GM19099 (cell line): ENCODE results near the gene KLRC3.
"Not testable (repeated sequence)": the region's sequence is repeated elsewhere in the genome, so short reads cannot be mapped to it uniquely, and the experiment has no call there.

ENCODE experiments used
- POLR2A ChIP-seq: IDR thresholded peaks from 3 replicates; pipeline ENCODE4 v1.6.1; 2011; ENCODE audit warnings: low read depth; ENCODE audit not compliant: insufficient read length; ENCODE audit errors: extremely low read depth

KLRC3 gene

GRCh38 chr12:10420334-10420733, at the start of gene KLRC3:
Gene KLRC3 (minus strand): TSS chr12:10420595. CDS start chr12:10420550, 45 bp downstream.
- TF ChIP-seq POLR2A, result not testable (repeated sequence)

GRCh38 chr12:10469701-10470100, 49.3 kb upstream of the KLRC3 start:
- TF ChIP-seq POLR2A, result no peak

- no peak for TF ChIP-seq POLR2A
Observed at GRCh38 chr12:10466311-10466710, 45.9 kb upstream of the KLRC3 start.

DNA sequence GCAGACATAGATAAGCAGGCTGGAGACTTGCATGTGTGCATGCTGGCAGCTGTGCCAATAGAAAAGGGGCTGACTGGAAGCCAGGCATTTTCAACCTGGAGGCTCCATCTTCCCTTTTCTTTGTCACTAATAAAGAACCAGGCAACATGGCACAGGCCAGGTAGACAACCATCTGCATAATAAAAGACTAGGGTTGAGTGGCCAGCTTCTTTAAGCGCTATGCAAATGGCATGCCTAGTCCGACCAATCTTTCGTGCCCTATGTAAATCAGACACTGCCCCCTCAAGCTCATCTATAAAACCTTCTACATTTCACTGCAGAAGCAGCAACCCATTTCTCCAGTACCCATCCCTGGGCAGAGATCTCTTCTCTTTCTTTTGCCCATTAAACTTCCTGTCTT, 37.4 kb upstream of the KLRC3 start:
- TF ChIP-seq POLR2A, result no peak

DNA sequence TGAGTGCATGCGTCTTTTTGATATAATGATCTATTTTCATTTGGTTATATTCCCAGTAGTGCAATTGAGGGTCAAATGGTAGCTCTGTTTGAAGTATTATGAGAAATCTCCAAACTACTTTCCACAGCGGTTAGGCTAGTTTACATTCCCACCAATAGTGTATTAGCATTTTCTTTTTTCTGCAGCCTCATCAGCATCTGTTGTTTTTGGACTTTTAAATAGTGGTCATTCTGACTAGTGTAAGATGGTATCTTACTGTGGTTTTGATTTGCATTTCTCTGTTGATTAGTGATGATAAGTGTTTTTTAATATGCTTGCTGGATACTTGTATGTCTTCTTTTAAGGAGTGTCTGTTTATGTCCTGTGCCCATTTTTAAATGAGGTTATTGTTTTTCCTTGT, 36.5 kb upstream of the KLRC3 start:
- no peak for TF ChIP-seq POLR2A

- no peak for TF ChIP-seq POLR2A
Observed at GRCh38 chr12:10455766-10456165, 35.4 kb upstream of the KLRC3 start.

DNA sequence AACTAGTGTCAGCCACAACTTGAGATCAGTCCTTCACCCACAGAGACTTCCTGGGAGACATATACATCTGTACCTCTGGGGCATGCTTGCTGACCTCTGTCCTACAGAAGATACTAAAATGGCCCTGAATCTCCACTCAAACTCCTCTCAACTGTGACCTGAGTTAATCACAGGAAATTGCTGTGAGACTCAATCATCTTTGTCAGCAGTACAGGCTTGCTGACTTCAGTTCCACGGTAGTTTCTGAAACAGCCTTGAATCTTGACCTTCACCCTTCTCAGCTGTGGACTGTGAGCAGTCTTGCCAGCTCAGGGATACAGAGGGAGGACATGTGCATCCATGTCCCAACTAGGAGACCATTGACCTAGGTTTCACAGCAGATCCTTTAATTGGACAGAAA, 34.1 kb upstream of the KLRC3 start:
- TF ChIP-seq POLR2A, result no peak

GRCh38 chr12:10453156-10453555, 32.8 kb upstream of the KLRC3 start, which contains the start of gene KLRC1:
Gene KLRC1 (minus strand): TSS chr12:10453377. CDS start chr12:10451156, 2,221 bp downstream.
- no peak for TF ChIP-seq POLR2A

GRCh38 chr12:10448236-10448635, 27.8 kb upstream of the KLRC3 start:
- TF ChIP-seq POLR2A, result no peak

DNA sequence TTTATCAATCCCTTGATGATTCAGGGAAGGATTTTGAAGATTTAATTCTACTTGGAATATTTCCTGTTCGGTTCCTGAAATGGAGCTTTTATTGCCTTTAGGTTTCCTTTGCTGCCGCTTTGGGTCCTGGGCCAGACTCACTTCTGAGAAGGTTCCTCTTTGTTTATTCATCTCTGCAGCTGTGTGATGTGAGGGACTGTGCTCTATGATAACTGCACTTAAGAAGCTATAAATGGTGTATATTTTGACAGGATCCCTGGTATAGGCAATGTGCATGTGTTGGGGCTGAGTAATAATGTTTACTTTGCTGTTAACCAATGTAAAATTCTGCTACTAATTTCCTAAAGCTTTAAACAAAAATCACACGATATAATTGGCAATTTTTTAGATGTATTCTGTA, 15.4 kb upstream of the KLRC3 start, which contains the start of gene KLRC2:
Gene KLRC2 (minus strand): TSS at position 195 of the 400 bp plus-strand sequence. CDS start 24 bp downstream, at position 171.
- not testable (repeated sequence) for TF ChIP-seq POLR2A

DNA sequence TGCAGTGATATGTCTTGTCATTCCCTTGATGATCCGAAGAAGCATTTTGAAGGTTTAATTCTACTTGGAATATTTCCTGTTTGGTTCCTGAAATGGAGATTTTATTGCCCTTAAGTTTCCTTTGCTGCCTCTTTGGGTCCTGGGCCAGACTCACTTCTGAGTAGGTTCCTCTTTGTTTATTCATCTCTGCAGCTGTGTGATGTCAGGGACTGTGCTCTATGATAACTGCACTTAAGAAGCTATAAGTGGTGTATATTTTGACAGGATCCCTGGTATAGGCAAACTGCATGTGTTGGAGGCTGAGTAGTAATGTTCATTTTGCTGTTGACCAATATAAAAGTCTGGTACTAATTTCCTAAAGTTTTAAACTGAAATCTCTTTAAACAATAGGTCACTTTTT, 11.0 kb downstream of the KLRC3 start, which contains the start of gene KLRC4:
Gene KLRC4 (minus strand): TSS at position 366 of the 400 bp plus-strand sequence. CDS start 182 bp downstream, at position 184.
- TF ChIP-seq POLR2A, result no peak

GRCh38 chr12:10408842-10409241, 11.6 kb downstream of the KLRC3 start:
- no peak for TF ChIP-seq POLR2A

- TF ChIP-seq POLR2A, result no peak
Observed at GRCh38 chr12:10406725-10407124, 13.7 kb downstream of the KLRC3 start.

DNA sequence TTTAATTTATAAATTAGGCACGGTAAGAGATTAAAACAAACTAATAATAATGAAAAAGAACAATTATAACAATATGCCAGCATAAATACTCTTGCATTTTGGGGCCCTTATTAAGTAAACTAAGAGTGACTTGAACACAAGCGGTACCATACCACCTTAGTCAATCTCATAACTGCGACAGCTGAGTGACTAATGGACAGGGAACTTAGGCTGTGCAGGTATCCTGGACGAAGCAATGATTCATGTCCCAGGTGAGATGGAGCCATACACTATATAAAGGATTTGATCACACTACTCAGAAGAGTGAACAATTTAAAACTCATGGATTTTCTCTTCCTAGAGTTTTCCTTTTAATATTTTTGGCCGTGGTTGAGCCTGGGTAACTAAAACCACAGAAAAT, 15.1 kb downstream of the KLRC3 start:
- no peak for TF ChIP-seq POLR2A

DNA sequence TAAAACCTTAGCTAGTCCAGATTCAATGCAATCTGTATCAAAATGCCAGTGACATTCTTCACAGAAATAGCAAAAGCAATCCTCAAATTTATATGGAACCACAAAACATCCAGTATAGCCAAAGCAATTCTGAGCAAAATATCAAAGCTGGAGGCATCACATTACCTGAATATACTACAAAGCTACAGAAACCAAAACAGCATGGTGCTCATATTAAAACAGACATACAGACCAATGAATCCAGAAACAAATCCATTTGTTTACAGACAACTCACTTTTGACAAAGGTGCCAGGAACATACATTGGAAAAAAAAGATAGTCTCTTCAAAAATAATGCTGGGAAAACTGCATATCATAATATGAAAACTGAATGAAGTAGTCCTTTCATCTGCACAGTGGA, 15.6 kb downstream of the KLRC3 start:
- no peak for TF ChIP-seq POLR2A

DNA sequence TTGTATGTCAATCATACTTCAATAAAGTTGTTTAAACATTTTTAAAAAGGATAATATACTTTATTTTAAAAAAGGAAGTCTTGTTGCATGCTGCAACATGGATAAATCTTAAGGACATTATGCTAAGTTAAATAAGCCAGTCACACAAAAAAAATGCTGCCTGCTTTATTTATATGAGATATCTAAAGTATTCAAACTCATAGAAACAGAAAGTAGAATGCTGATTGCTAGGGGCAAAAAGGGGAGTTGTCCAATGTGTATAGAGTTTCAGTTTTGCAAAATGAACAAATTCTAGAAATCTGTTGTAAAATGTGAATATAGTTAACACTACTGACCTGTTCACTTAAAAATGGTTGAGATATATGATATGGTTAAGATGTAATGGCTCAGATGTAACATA, 19.6 kb downstream of the KLRC3 start:
- TF ChIP-seq POLR2A, result no peak

GRCh38 chr12:10398168-10398567, 22.2 kb downstream of the KLRC3 start:
- no peak for TF ChIP-seq POLR2A
